ENCODE results near the gene CDH24. TPM values are rescaled to one million over a fixed set of nuclear protein-coding genes. Genes with fewer than 3 reads are reported as not detected.

Gene CDH24
- total and polyA plus RNA-seq, 2 of the 13 experiments (the other 11 are each of a cell fraction or from before 2014, with no cell fraction given), result 0.69 to 0.99 TPM

- no peak for TF ChIP-seq PLSCR1 (CRISPR knock-in tag; IDR thresholded peaks at IDR 0.05; ENCODE audit: borderline replicate concordance)
- peak; percentile 95; the same call in 1 of the 2 replicates for TF ChIP-seq SNAI1 (CRISPR knock-in tag; IDR thresholded peaks at IDR 0.05; ENCODE audit: borderline replicate concordance)
- TF ChIP-seq ZFP90 (CRISPR knock-in tag; IDR thresholded peaks at IDR 0.05; ENCODE audit: borderline replicate concordance), result peak; percentile 99
- peak; percentile 83 for TF ChIP-seq ZNF503 (CRISPR knock-in tag; IDR thresholded peaks at IDR 0.05)
- TF ChIP-seq DMTF1 (CRISPR knock-in tag; IDR thresholded peaks at IDR 0.05), result peak; percentile 88; the same call in 1 of the 2 replicates
- peak; percentile 93; the same call in 1 of the 2 replicates for TF ChIP-seq RXRA (CRISPR knock-in tag; IDR thresholded peaks at IDR 0.05)
- TF ChIP-seq SOX13 (IDR thresholded peaks at IDR 0.05), result no peak; the same call in 1 of the 2 replicates
- peak in 1 of 2 experiments; percentile 64 for TF ChIP-seq SOX13 (CRISPR knock-in tag; conservative IDR thresholded peaks at IDR 0.05 in 1 of 2, IDR thresholded peaks at IDR 0.05 in 1 of 2)
- peak; percentile 95; the same call in 1 of the 2 replicates for TF ChIP-seq DMAP1 (CRISPR knock-in tag; IDR thresholded peaks at IDR 0.05)
- no peak for TF ChIP-seq NONO (IDR thresholded peaks at IDR 0.05)
- TF ChIP-seq NONO (CRISPR knock-in tag; conservative IDR thresholded peaks at IDR 0.05), result no peak
- peak; percentile 99 for TF ChIP-seq ZNF724P (CRISPR knock-in tag; IDR thresholded peaks at IDR 0.05; ENCODE audit: borderline replicate concordance)
- peak; percentile 83 for TF ChIP-seq ETS1 (CRISPR knock-in tag; IDR thresholded peaks at IDR 0.05)
- TF ChIP-seq PRMT3 (CRISPR knock-in tag; IDR thresholded peaks at IDR 0.05; ENCODE audit: borderline replicate concordance, low read depth), result no peak
- no peak for TF ChIP-seq IKZF1 (IDR thresholded peaks at IDR 0.05)
- 0 out of 2 replicates have a peak, but pooled peaks have one; percentile 65 for TF ChIP-seq FOXJ3 (CRISPR knock-in tag; IDR thresholded peaks at IDR 0.05; ENCODE audit: borderline replicate concordance)
- 0 out of 2 replicates have a peak, but pooled peaks have one; percentile 64 for TF ChIP-seq ZNF607 (CRISPR knock-in tag; IDR thresholded peaks at IDR 0.05; ENCODE audit: borderline replicate concordance)
- TF ChIP-seq ZNF317 (CRISPR knock-in tag; IDR thresholded peaks at IDR 0.05), result peak; percentile 95
- TF ChIP-seq ELF4 (CRISPR knock-in tag; IDR thresholded peaks at IDR 0.05; ENCODE audit: borderline replicate concordance), result peak; percentile 98; the same call in 1 of the 2 replicates
- TF ChIP-seq SP5 (CRISPR knock-in tag; IDR thresholded peaks at IDR 0.05; ENCODE audit: borderline replicate concordance, low read depth), result 0 out of 2 replicates have a peak, but pooled peaks have one; percentile 11
- peak; percentile 99 for TF ChIP-seq ZNF883 (CRISPR knock-in tag; IDR thresholded peaks at IDR 0.05; ENCODE audit: not compliant biosample characterization)
- peak; percentile 83 for TF ChIP-seq ARNT2 (CRISPR knock-in tag; IDR thresholded peaks at IDR 0.05; ENCODE audit: low read depth)
- TF ChIP-seq DPF2 (CRISPR knock-in tag; IDR thresholded peaks at IDR 0.05; ENCODE audit: borderline replicate concordance, low read depth), result peak; percentile 79
These were observed 37.4 kb upstream of the CDH24 start, which contains the start of gene ACIN1 (continued) for GRCh38 chr14:23094666-23095195.
